ENCODE measurements around the gene PKIG. TPM values are rescaled to one million over a fixed set of nuclear protein-coding genes. Genes with fewer than 3 reads are reported as not detected.

PKIG gene
- total RNA-seq, 1 experiment from 2014 or later: 66.3 TPM

DNA sequence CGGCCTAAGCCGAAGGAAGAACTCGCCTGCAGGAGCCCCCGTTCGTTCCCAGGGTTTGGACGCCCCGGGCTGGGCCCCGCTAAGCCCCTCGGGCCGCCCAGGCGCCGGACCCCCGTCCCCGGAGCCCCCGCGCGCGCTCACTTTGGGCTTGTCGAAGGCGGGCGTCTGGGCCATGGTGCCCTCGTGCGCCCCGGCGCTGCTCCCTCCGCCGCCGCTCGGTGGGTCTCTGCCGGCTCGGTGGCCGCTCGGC lies 69.0 kb downstream of the PKIG start:
- H3K9me3 ChIP-seq (ENCODE audit: control insufficient read depth, insufficient read depth, low read depth, low read length): no peaks in the 10 kb centered on the region
- H3K27me3 ChIP-seq (ENCODE audit: control insufficient read depth, insufficient read depth, low read length): no peaks in the 10 kb centered on the region
- H3K4me3 ChIP-seq (ENCODE audit: low read depth in 2 of 2, low read length in 2 of 2): peak overlapping the region; percentile 72 to 84
- ChIA-PET POLR2A (no interaction called here), CTCF (no interaction called here)
- intact Hi-C loops (cut with micrococcal nuclease; ENCODE audit: unreplicated experiment): no loop called here
- BruUV-seq (replicated peaks): no TSS peak
- ATAC-seq (no peak), DNase-seq (ENCODE audit: low read depth, low spot score) (no peak)
- in situ Hi-C loops (cut with HindIII; ENCODE audit: low pct_unique_long_range_greater_than_20kb, low sequenced_read_pairs): no loop called here
- no peaks in the 10 kb centered on the region; the same call in 1 of the 2 replicates for H3K36me3 ChIP-seq (ENCODE audit: control insufficient read depth, insufficient read depth, low read length)
- H3K4me1 ChIP-seq (ENCODE audit: control insufficient read depth, insufficient read depth, low read length): peaks cover 17% of the 10 kb centered on the region
- TF ChIP-seq SIN3A (IDR thresholded peaks at IDR 0.05; ENCODE audit: borderline replicate concordance, insufficient read depth, low read depth, low read length) (peak; percentile 24; the same call in 1 of the 2 replicates), TCF7L2 (IDR thresholded peaks at IDR 0.05; ENCODE audit: low read depth, low read length) (no peak)
- TF ChIP-seq, protein P1, sequence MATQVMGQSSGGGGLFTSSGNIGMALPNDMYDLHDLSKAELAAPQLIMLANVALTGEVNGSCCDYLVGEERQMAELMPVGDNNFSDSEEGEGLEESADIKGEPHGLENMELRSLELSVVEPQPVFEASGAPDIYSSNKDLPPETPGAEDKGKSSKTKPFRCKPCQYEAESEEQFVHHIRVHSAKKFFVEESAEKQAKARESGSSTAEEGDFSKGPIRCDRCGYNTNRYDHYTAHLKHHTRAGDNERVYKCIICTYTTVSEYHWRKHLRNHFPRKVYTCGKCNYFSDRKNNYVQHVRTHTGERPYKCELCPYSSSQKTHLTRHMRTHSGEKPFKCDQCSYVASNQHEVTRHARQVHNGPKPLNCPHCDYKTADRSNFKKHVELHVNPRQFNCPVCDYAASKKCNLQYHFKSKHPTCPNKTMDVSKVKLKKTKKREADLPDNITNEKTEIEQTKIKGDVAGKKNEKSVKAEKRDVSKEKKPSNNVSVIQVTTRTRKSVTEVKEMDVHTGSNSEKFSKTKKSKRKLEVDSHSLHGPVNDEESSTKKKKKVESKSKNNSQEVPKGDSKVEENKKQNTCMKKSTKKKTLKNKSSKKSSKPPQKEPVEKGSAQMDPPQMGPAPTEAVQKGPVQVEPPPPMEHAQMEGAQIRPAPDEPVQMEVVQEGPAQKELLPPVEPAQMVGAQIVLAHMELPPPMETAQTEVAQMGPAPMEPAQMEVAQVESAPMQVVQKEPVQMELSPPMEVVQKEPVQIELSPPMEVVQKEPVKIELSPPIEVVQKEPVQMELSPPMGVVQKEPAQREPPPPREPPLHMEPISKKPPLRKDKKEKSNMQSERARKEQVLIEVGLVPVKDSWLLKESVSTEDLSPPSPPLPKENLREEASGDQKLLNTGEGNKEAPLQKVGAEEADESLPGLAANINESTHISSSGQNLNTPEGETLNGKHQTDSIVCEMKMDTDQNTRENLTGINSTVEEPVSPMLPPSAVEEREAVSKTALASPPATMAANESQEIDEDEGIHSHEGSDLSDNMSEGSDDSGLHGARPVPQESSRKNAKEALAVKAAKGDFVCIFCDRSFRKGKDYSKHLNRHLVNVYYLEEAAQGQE (IDR thresholded peaks at IDR 0.05; ENCODE audit: insufficient read depth in 1 of 2, low read depth in 2 of 2, low read length in 1 of 2): 0 out of 4 replicates have a peak, but pooled peaks of 1 of the 2 experiments have one; percentile 14
- TF ChIP-seq, protein P2, sequence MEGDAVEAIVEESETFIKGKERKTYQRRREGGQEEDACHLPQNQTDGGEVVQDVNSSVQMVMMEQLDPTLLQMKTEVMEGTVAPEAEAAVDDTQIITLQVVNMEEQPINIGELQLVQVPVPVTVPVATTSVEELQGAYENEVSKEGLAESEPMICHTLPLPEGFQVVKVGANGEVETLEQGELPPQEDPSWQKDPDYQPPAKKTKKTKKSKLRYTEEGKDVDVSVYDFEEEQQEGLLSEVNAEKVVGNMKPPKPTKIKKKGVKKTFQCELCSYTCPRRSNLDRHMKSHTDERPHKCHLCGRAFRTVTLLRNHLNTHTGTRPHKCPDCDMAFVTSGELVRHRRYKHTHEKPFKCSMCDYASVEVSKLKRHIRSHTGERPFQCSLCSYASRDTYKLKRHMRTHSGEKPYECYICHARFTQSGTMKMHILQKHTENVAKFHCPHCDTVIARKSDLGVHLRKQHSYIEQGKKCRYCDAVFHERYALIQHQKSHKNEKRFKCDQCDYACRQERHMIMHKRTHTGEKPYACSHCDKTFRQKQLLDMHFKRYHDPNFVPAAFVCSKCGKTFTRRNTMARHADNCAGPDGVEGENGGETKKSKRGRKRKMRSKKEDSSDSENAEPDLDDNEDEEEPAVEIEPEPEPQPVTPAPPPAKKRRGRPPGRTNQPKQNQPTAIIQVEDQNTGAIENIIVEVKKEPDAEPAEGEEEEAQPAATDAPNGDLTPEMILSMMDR (IDR thresholded peaks at IDR 0.05): no peak
- peak overlapping the region; percentile 76 for H3K27ac ChIP-seq (ENCODE audit: low read length)

DNA sequence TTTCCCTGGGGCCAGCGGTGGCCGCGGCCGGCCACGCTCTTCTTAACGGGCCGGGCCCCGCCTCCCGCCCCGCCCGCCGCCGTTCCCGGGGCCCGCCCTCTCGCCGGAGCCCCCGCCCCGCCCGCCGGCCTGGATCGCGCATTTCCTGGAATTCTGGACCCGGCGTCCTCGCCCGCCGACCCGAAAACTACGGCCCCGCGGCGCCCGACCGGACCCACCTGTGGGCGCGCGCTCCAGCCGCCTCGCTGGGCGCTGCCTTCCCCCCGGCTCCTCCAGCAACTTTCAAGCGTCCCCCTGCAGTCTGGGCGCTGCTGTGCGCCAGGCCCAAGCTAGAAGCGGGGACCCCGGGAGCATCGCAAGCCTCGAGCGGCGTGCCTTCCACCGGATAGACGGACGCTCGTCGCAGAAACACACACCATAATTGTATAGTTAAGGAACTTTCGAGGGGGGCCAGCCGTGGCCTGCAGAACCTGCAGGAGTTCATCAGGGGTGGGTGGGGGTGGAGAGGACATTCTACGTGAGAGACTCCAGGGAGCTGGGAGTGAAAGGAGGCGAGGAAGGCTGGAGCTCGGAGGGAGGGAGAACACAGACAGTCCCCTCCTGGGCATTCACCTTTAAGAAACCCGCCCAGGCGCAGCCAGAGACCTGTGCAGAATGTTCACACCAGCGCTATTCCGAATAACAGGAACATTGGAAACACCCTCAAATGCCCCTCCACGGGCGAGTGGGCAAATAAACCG lies 69.5 kb downstream of the PKIG start, which contains the start of gene ADA:
Gene ADA (minus strand): TSS at position 16 of the 740 bp plus-strand sequence. CDS start 92 bp downstream, outside the sequence.
- H3K27ac ChIP-seq (ENCODE audit: low read length): peak within 1 kb of the TSS; percentile 78
- in situ Hi-C loops (cut with HindIII; ENCODE audit: low pct_unique_long_range_greater_than_20kb, low sequenced_read_pairs) (no loop called here), intact Hi-C loops (cut with micrococcal nuclease; ENCODE audit: unreplicated experiment) (no loop called here)
- peak; percentile 89 for ATAC-seq
- H3K4me3 ChIP-seq (ENCODE audit: low read depth in 2 of 2, low read length in 2 of 2): peak within 1 kb of the TSS; percentile 72 to 84
- CTCF ChIA-PET: no interaction called here
- TF ChIP-seq, protein P1 (IDR thresholded peaks at IDR 0.05; ENCODE audit: insufficient read depth in 1 of 2, low read depth in 2 of 2, low read length in 1 of 2): no peak
- TF ChIP-seq POLR2AphosphoS5 (IDR thresholded peaks at IDR 0.05; ENCODE audit: low read depth, low read length) (no peak), TCF7L2 (IDR thresholded peaks at IDR 0.05; ENCODE audit: low read depth, low read length) (no peak), SIN3A (IDR thresholded peaks at IDR 0.05; ENCODE audit: borderline replicate concordance, insufficient read depth, low read depth, low read length) (no peak)
- TF ChIP-seq, protein P2 (IDR thresholded peaks at IDR 0.05): no peak
- H3K36me3 ChIP-seq (ENCODE audit: control insufficient read depth, insufficient read depth, low read length): no peaks in the 10 kb centered on the region; the same call in 1 of the 2 replicates
- POLR2A ChIA-PET: no interaction called here
- H3K4me1 ChIP-seq (ENCODE audit: control insufficient read depth, insufficient read depth, low read length): peaks cover 12% of the 10 kb centered on the region
- BruUV-seq (replicated peaks): no TSS peak
- H3K9me3 ChIP-seq (ENCODE audit: control insufficient read depth, insufficient read depth, low read depth, low read length): no peaks in the 10 kb centered on the region
- no peaks in the 10 kb centered on the region for H3K27me3 ChIP-seq (ENCODE audit: control insufficient read depth, insufficient read depth, low read length)
- no peak for DNase-seq (ENCODE audit: low read depth, low spot score)

All from Panc1 (cell line).